Measurements from ENCODE around the gene KMT2C.

The KMT2C gene

GRCh38 chr7:152132812-152133211 is 303.0 kb downstream of the KMT2C start:
- H3K27ac ChIP-seq (ENCODE audit: low read depth, low read length), result no peak overlapping the region
- no peaks in the 10 kb centered on the region for H3K4me1 ChIP-seq (ENCODE audit: control insufficient read depth, insufficient read depth, low read length)
- H3K4me3 ChIP-seq (ENCODE audit: low read depth, low read length), result no peak overlapping the region
- H3K9me3 ChIP-seq (ENCODE audit: control insufficient read depth, insufficient read depth, low read length), result peaks cover under 1% of the 10 kb centered on the region; the same call in 1 of the 2 replicates
- H3K9ac ChIP-seq (ENCODE audit: low read depth, low read length), result no peak overlapping the region
- H3K36me3 ChIP-seq (ENCODE audit: control insufficient read depth, insufficient read depth, low read length), result peaks cover 30% of the 10 kb centered on the region
- no peaks in the 10 kb centered on the region for H3K27me3 ChIP-seq (ENCODE audit: control insufficient read depth, insufficient read depth, low read length)

- H3K4me1 ChIP-seq (ENCODE audit: control insufficient read depth, insufficient read depth, low read length), result no peaks in the 10 kb centered on the region
- H3K9ac ChIP-seq (ENCODE audit: low read depth, low read length), result no peak overlapping the region
- H3K27me3 ChIP-seq (ENCODE audit: control insufficient read depth, insufficient read depth, low read length), result no peaks in the 10 kb centered on the region
- H3K36me3 ChIP-seq (ENCODE audit: control insufficient read depth, insufficient read depth, low read length), result peaks cover 33% of the 10 kb centered on the region
- no peak overlapping the region for H3K27ac ChIP-seq (ENCODE audit: low read depth, low read length)
- H3K4me3 ChIP-seq (ENCODE audit: low read depth, low read length), result no peak overlapping the region
- H3K9me3 ChIP-seq (ENCODE audit: control insufficient read depth, insufficient read depth, low read length), result peaks cover 7% of the 10 kb centered on the region; the same call in 1 of the 2 replicates
Observed at GRCh38 chr7:152131981-152132494, 303.8 kb downstream of the KMT2C start.

DNA sequence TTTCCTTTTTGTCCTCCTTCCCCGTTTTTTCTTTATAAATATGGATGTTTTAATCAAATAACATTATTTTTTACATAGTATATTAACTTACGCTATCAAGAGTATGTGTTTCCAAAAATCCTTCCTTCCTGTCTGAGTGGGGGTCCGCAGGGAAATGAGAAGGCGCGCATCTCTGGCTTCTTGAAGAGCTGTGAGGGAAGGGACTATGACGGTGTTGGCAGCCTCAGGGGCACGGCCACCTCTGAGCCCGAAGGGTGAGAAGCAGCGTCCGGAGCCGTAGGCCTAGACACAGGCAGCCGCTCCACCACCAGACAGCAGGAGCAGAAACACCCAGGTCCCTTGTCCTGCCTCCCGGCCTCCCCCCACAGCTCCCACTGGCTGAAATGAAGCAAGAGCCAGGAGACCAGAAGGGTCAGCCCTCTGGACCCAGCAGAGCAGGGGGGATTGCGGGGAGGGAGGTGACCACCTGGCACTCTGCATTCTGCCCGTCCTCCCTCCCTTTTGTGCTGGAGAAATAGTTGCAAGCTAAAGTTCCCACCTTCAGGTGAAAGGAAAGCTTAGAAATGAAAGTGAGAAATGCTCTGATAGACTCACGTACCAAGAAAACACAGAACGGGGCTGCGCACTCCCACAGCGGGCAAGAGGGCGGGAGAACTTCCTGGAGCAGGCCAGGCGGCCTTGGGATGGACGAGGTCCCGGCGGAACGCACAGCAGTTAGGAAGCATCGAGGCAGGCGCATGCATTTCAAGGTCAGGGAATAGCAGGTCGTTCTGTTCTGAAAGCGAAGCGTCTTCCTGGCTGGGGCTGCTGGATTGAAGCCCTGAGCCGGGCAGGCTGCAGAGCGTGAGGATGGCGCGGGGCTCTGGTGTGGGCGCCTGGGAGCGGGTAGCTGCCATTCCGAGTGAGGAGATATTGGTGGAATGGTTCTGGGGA is 304.9 kb downstream of the KMT2C start:
- no peak overlapping the region for H3K27ac ChIP-seq (ENCODE audit: low read depth, low read length)
- H3K4me1 ChIP-seq (ENCODE audit: control insufficient read depth, insufficient read depth, low read length), result no peaks in the 10 kb centered on the region
- H3K27me3 ChIP-seq (ENCODE audit: control insufficient read depth, insufficient read depth, low read length), result no peaks in the 10 kb centered on the region
- H3K9me3 ChIP-seq (ENCODE audit: control insufficient read depth, insufficient read depth, low read length), result peaks cover 7% of the 10 kb centered on the region; the same call in 1 of the 2 replicates
- H3K4me3 ChIP-seq (ENCODE audit: low read depth, low read length), result no peak overlapping the region
- H3K36me3 ChIP-seq (ENCODE audit: control insufficient read depth, insufficient read depth, low read length), result peaks cover 31% of the 10 kb centered on the region
- H3K9ac ChIP-seq (ENCODE audit: low read depth, low read length), result no peak overlapping the region

DNA sequence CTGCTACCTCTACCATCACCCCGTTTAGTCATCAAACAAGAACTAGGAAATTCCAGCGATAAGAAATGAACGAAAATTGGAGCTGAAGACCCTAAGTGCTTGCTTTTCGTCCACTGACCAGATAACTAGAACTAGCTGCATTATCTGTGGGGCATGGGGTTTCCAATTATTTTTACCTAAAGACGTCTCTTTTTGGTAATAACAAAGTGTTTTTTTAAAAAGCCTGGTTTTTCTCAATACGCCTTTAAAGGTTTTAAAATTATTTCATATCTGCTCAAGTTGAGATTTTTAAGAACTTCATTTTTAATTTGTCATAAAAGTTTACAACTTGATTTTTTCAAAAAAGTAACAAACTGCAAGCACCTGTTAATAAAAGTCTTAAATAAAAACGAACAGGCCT is 306.1 kb downstream of the KMT2C start:
- H3K36me3 ChIP-seq (ENCODE audit: control insufficient read depth, insufficient read depth, low read length), result peaks cover 40% of the 10 kb centered on the region
- no peaks in the 10 kb centered on the region for H3K27me3 ChIP-seq (ENCODE audit: control insufficient read depth, insufficient read depth, low read length)
- no peaks in the 10 kb centered on the region for H3K4me1 ChIP-seq (ENCODE audit: control insufficient read depth, insufficient read depth, low read length)
- no peak overlapping the region for H3K9ac ChIP-seq (ENCODE audit: low read depth, low read length)
- no peak overlapping the region for H3K27ac ChIP-seq (ENCODE audit: low read depth, low read length)
- H3K4me3 ChIP-seq (ENCODE audit: low read depth, low read length), result no peak overlapping the region
- peaks cover 7% of the 10 kb centered on the region; the same call in 1 of the 2 replicates for H3K9me3 ChIP-seq (ENCODE audit: control insufficient read depth, insufficient read depth, low read length)

DNA sequence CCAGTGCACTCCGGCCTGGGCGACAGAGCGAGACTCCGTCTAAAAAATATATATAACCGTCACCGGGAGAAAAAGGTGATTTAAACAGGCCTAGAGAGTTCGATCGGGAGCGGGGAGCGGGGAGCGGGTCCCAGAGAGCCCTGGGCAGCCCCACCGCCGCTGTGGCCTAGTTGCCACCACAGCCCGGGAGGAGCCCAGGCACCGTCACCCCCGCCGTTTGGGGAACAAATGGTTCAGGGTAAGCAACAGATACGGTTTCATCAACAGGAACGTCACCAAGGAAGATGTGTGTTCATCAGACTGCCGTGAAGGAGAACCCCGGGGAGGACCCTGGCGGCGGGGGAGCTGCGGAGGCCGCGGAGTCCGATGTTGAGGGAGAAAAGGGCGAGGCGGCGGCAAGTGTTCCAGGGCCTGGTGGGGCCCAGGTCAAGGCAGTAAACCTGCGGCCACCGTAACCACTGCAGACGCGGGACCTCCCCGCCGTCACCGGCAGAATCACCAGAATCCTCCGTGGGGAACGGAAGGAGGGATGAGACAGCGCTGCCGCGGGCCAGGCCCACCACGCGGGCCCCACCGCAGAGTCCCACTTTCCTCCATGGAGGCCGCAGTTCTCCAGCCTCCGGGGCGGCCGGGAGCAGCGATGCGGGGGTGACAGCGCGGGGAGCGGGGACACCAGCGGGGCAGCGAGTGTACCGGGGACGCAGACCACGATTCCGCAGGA is 306.9 kb downstream of the KMT2C start:
- no peaks in the 10 kb centered on the region for H3K4me1 ChIP-seq (ENCODE audit: control insufficient read depth, insufficient read depth, low read length)
- H3K9me3 ChIP-seq (ENCODE audit: control insufficient read depth, insufficient read depth, low read length), result peaks cover 7% of the 10 kb centered on the region; the same call in 1 of the 2 replicates
- peaks cover 48% of the 10 kb centered on the region for H3K36me3 ChIP-seq (ENCODE audit: control insufficient read depth, insufficient read depth, low read length)
- no peak overlapping the region for H3K27ac ChIP-seq (ENCODE audit: low read depth, low read length)
- no peaks in the 10 kb centered on the region for H3K27me3 ChIP-seq (ENCODE audit: control insufficient read depth, insufficient read depth, low read length)
- H3K4me3 ChIP-seq (ENCODE audit: low read depth, low read length), result no peak overlapping the region
- H3K9ac ChIP-seq (ENCODE audit: low read depth, low read length), result no peak overlapping the region

- H3K4me1 ChIP-seq (ENCODE audit: control insufficient read depth, insufficient read depth, low read length), result no peaks in the 10 kb centered on the region
- peaks cover 51% of the 10 kb centered on the region for H3K36me3 ChIP-seq (ENCODE audit: control insufficient read depth, insufficient read depth, low read length)
- H3K27me3 ChIP-seq (ENCODE audit: control insufficient read depth, insufficient read depth, low read length), result no peaks in the 10 kb centered on the region
- H3K27ac ChIP-seq (ENCODE audit: low read depth, low read length), result no peak overlapping the region
- no peak overlapping the region for H3K4me3 ChIP-seq (ENCODE audit: low read depth, low read length)
- peaks cover 7% of the 10 kb centered on the region; the same call in 1 of the 2 replicates for H3K9me3 ChIP-seq (ENCODE audit: control insufficient read depth, insufficient read depth, low read length)
- no peak overlapping the region for H3K9ac ChIP-seq (ENCODE audit: low read depth, low read length)
Observed at GRCh38 chr7:152128252-152128651, 307.6 kb downstream of the KMT2C start.

DNA sequence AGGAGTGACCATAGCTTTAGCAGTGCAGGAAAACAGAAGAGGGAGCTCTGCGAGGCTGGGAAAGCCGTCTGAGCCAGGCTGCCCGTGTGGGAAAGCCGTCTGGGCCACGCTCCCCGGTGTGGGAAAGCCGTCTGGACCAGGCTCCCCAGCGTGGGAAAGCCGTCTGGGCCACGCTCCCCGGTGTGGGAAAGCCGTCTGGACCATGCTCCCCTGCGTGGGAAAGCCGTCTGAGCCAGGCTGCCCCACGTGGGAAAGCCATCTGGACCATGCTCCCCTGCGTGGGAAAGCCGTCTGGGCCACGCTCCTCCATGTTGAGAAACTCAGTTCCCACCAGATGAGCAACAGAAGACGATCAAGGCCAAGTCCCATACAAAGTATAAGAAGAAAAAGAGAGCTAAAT is 308.6 kb downstream of the KMT2C start:
- H3K4me1 ChIP-seq (ENCODE audit: control insufficient read depth, insufficient read depth, low read length), result no peaks in the 10 kb centered on the region
- peaks cover 55% of the 10 kb centered on the region for H3K36me3 ChIP-seq (ENCODE audit: control insufficient read depth, insufficient read depth, low read length)
- no peak overlapping the region for H3K9ac ChIP-seq (ENCODE audit: low read depth, low read length)
- H3K4me3 ChIP-seq (ENCODE audit: low read depth, low read length), result no peak overlapping the region
- no peaks in the 10 kb centered on the region for H3K27me3 ChIP-seq (ENCODE audit: control insufficient read depth, insufficient read depth, low read length)
- peaks cover 7% of the 10 kb centered on the region; the same call in 1 of the 2 replicates for H3K9me3 ChIP-seq (ENCODE audit: control insufficient read depth, insufficient read depth, low read length)
- no peak overlapping the region for H3K27ac ChIP-seq (ENCODE audit: low read depth, low read length)

- no peak overlapping the region for H3K27ac ChIP-seq (ENCODE audit: low read depth, low read length)
- H3K4me1 ChIP-seq (ENCODE audit: control insufficient read depth, insufficient read depth, low read length), result no peaks in the 10 kb centered on the region
- H3K27me3 ChIP-seq (ENCODE audit: control insufficient read depth, insufficient read depth, low read length), result no peaks in the 10 kb centered on the region
- no peak overlapping the region for H3K9ac ChIP-seq (ENCODE audit: low read depth, low read length)
- peaks cover 7% of the 10 kb centered on the region; the same call in 1 of the 2 replicates for H3K9me3 ChIP-seq (ENCODE audit: control insufficient read depth, insufficient read depth, low read length)
- peaks cover 59% of the 10 kb centered on the region for H3K36me3 ChIP-seq (ENCODE audit: control insufficient read depth, insufficient read depth, low read length)
- no peak overlapping the region for H3K4me3 ChIP-seq (ENCODE audit: low read depth, low read length)
Observed at GRCh38 chr7:152126741-152127140, 309.1 kb downstream of the KMT2C start.

DNA sequence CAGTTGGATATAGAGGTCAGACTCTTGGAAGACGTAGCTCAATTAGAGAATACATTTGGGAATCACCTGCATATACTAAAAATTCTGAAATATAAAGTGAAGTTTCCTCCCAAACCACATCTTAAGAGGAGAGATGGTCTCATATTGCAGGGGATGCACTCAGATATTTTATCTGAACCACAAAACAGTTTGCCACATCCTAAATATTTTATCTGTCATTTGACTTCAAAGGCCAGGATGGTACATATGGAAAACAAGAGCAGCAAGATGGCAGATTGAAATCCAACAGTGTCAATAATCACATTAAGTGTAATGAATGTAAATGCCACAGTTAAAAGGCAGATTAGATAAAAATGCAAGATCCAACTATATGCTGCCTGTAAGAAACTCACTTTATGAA is 313.3 kb downstream of the KMT2C start:
- H3K27me3 ChIP-seq (ENCODE audit: control insufficient read depth, insufficient read depth, low read length), result no peaks in the 10 kb centered on the region
- H3K36me3 ChIP-seq (ENCODE audit: control insufficient read depth, insufficient read depth, low read length), result peaks cover 85% of the 10 kb centered on the region
- peaks cover 4% of the 10 kb centered on the region; the same call in 1 of the 2 replicates for H3K9me3 ChIP-seq (ENCODE audit: control insufficient read depth, insufficient read depth, low read length)
- no peak overlapping the region for H3K27ac ChIP-seq (ENCODE audit: low read depth, low read length)
- no peaks in the 10 kb centered on the region for H3K4me1 ChIP-seq (ENCODE audit: control insufficient read depth, insufficient read depth, low read length)
- H3K9ac ChIP-seq (ENCODE audit: low read depth, low read length), result no peak overlapping the region
- no peak overlapping the region for H3K4me3 ChIP-seq (ENCODE audit: low read depth, low read length)

DNA sequence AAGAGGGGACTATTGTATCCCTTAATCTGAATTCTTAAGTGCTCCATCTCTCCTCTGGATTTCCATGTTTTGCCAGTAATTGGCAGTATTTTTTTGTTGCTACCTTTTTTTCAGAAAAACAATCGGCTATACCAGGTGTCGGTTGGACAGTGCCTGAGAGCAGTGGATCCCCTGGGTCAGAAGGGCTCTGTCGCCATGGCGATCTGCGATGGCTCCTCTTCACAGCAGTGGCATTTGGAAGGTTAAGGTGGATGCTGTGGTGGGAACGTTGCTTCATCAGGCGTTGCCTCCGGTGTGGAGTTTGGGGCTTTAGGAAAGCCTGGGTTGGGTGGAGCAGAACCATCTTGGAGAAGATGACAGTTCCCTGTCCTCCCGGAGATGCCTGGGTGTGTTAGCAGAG is 314.4 kb downstream of the KMT2C start:
- Histone ChIP-seq H3K4me3 (ENCODE audit: low read depth, low read length) (no peak overlapping the region), H3K9ac (ENCODE audit: low read depth, low read length) (no peak overlapping the region), H3K4me1 (ENCODE audit: control insufficient read depth, insufficient read depth, low read length) (no peaks in the 10 kb centered on the region), H3K9me3 (ENCODE audit: control insufficient read depth, insufficient read depth, low read length) (no peaks in the 10 kb centered on the region), H3K27ac (ENCODE audit: low read depth, low read length) (no peak overlapping the region), H3K27me3 (ENCODE audit: control insufficient read depth, insufficient read depth, low read length) (no peaks in the 10 kb centered on the region), H3K36me3 (ENCODE audit: control insufficient read depth, insufficient read depth, low read length) (peaks cover 89% of the 10 kb centered on the region)

GRCh38 chr7:152120776-152121175 is 315.0 kb downstream of the KMT2C start:
- Histone ChIP-seq H3K36me3 (ENCODE audit: control insufficient read depth, insufficient read depth, low read length) (peaks cover 88% of the 10 kb centered on the region), H3K27ac (ENCODE audit: low read depth, low read length) (no peak overlapping the region), H3K4me1 (ENCODE audit: control insufficient read depth, insufficient read depth, low read length) (no peaks in the 10 kb centered on the region), H3K9ac (ENCODE audit: low read depth, low read length) (no peak overlapping the region), H3K4me3 (ENCODE audit: low read depth, low read length) (no peak overlapping the region), H3K9me3 (ENCODE audit: control insufficient read depth, insufficient read depth, low read length) (no peaks in the 10 kb centered on the region), H3K27me3 (ENCODE audit: control insufficient read depth, insufficient read depth, low read length) (no peaks in the 10 kb centered on the region)

Data from HUES48 (cell line).